HEK293 (cell line): Measurements from ENCODE around the gene FOSL1.

Experiments
- CTCF ChIA-PET: fragments of 350-600 bp; formaldehyde crosslinking; extraction: SDS; loops from one replicate; lab custom pipeline; 2021; ENCODE audit warnings: antibody characterized with exemption; lab: Yijun Ruan, JAX
- POLR2A ChIA-PET: fragments of 300-600 bp; formaldehyde crosslinking; extraction: SDS; loops from one replicate; lab custom pipeline; 2020; ENCODE audit warnings: antibody characterized with exemption, inconsistent platforms; lab: Yijun Ruan, JAX
- H3K27ac ChIP-seq: fragments of 200-500 bp; sonication (Bioruptor generic); 2 replicates; pipeline ENCODE4 v1.5.1; 2014; ENCODE audit warnings: low read depth, low read length, control low read depth, inconsistent platforms; ENCODE audit errors: extremely low read depth
- H3K36me3 ChIP-seq, 2 experiments: fragments of 200-500 bp in 1 of 2; sonication (Bioruptor generic) in 1 of 2; 1 replicate in 1 of 2; 2 replicates in 1 of 2; pipeline ENCODE4 v1.5.1; 2014 to 2017; ENCODE audit warnings: inconsistent platforms in 2 of 2, low read length in 2 of 2; ENCODE audit not compliant: control insufficient read depth in 2 of 2, insufficient read depth in 1 of 2
- H3K4me1 ChIP-seq: fragments of 200-500 bp; sonication (Bioruptor generic); 2 replicates; pipeline ENCODE4 v1.5.1; 2014; ENCODE audit warnings: mild to moderate bottlenecking, low read length, inconsistent platforms; ENCODE audit not compliant: control insufficient read depth, insufficient read depth
- H3K4me3 ChIP-seq: 2 replicates; pipeline ENCODE4 v1.5.1; 2011; ENCODE audit warnings: low read depth, mild to moderate bottlenecking, control low read depth, low read length, moderate library complexity
- H3K9me3 ChIP-seq: fragments of 200-500 bp; sonication (Bioruptor generic); 2 replicates; pipeline ENCODE4 v1.5.1; 2014; ENCODE audit warnings: low read depth, low read length, inconsistent platforms; ENCODE audit not compliant: control insufficient read depth, insufficient read depth
- CTCF ChIP-seq: fragments of 450-650 bp; formaldehyde crosslinking; IDR thresholded peaks from 2 replicates; pipeline ENCODE4 v1.5.1; 2016; ENCODE audit warnings: missing biosample characterization, missing genetic modification characterization
- EGR2 ChIP-seq: fragments of 450-650 bp; formaldehyde crosslinking; IDR thresholded peaks from 2 replicates; pipeline ENCODE4 v1.5.1; 2016; ENCODE audit warnings: low read depth, missing biosample characterization, missing genetic modification characterization
- HIC1 ChIP-seq: fragments of 450-650 bp; formaldehyde crosslinking; IDR thresholded peaks from 2 replicates; pipeline ENCODE4 v1.5.1; 2016; ENCODE audit warnings: missing biosample characterization, missing genetic modification characterization
- HOXD13 ChIP-seq: sonication (generic); formaldehyde crosslinking; IDR thresholded peaks from 2 replicates; pipeline ENCODE4 v1.8.0; 2022; ENCODE audit warnings: missing genetic modification reagents, borderline replicate concordance
- PBX3 ChIP-seq: sonication (generic); formaldehyde crosslinking; IDR thresholded peaks from 2 replicates; pipeline ENCODE4 v1.8.1; 2022; ENCODE audit warnings: mild to moderate bottlenecking, moderate library complexity, missing genetic modification reagents
- ZBTB11 ChIP-seq: fragments of 450-650 bp; formaldehyde crosslinking; conservative IDR thresholded peaks from 2 replicates; pipeline ENCODE4 v1.5.1; 2016; ENCODE audit warnings: low read depth, missing biosample characterization, missing genetic modification characterization
- ZBTB8A ChIP-seq: fragments of 450-650 bp; formaldehyde crosslinking; IDR thresholded peaks from 2 replicates; pipeline ENCODE4 v1.5.1; 2016; ENCODE audit warnings: missing biosample characterization, missing genetic modification characterization
- ZFHX2 ChIP-seq: fragments of 450-650 bp; formaldehyde crosslinking; conservative IDR thresholded peaks from 2 replicates; pipeline ENCODE4 v1.5.1; 2016; ENCODE audit warnings: missing biosample characterization, missing genetic modification characterization
- ZNF133 ChIP-seq: fragments of 450-650 bp; formaldehyde crosslinking; IDR thresholded peaks from 2 replicates; pipeline ENCODE4 v1.5.1; 2016; ENCODE audit warnings: missing biosample characterization, missing genetic modification characterization
- ZNF155 ChIP-seq: fragments of 450-650 bp; formaldehyde crosslinking; IDR thresholded peaks from 2 replicates; pipeline ENCODE4 v1.5.1; 2016; ENCODE audit warnings: missing biosample characterization, missing genetic modification characterization
- ZNF211 ChIP-seq: fragments of 450-650 bp; formaldehyde crosslinking; IDR thresholded peaks from 2 replicates; pipeline ENCODE4 v1.5.1; 2016; ENCODE audit warnings: low read depth, missing biosample characterization, missing genetic modification characterization
- ZNF239 ChIP-seq: fragments of 450-650 bp; formaldehyde crosslinking; IDR thresholded peaks from 2 replicates; pipeline ENCODE4 v1.5.1; 2016; ENCODE audit warnings: missing biosample characterization, missing genetic modification characterization
- ZNF324 ChIP-seq: fragments of 450-650 bp; formaldehyde crosslinking; IDR thresholded peaks from 2 replicates; pipeline ENCODE4 v1.5.1; 2016; ENCODE audit warnings: missing biosample characterization, missing genetic modification characterization
- ZNF398 ChIP-seq: fragments of 450-650 bp; formaldehyde crosslinking; IDR thresholded peaks from 2 replicates; pipeline ENCODE4 v1.5.1; 2017; ENCODE audit warnings: missing biosample characterization, missing genetic modification characterization
- ZNF561 ChIP-seq: fragments of 450-650 bp; IDR thresholded peaks from 2 replicates; pipeline ENCODE4 v1.5.1; 2018; ENCODE audit warnings: missing biosample characterization, missing genetic modification characterization, borderline replicate concordance
- ZXDB ChIP-seq: fragments of 450-650 bp; formaldehyde crosslinking; IDR thresholded peaks from 2 replicates; pipeline ENCODE4 v1.5.1; 2016; ENCODE audit warnings: missing biosample characterization, missing genetic modification characterization

Gene FOSL1

DNA sequence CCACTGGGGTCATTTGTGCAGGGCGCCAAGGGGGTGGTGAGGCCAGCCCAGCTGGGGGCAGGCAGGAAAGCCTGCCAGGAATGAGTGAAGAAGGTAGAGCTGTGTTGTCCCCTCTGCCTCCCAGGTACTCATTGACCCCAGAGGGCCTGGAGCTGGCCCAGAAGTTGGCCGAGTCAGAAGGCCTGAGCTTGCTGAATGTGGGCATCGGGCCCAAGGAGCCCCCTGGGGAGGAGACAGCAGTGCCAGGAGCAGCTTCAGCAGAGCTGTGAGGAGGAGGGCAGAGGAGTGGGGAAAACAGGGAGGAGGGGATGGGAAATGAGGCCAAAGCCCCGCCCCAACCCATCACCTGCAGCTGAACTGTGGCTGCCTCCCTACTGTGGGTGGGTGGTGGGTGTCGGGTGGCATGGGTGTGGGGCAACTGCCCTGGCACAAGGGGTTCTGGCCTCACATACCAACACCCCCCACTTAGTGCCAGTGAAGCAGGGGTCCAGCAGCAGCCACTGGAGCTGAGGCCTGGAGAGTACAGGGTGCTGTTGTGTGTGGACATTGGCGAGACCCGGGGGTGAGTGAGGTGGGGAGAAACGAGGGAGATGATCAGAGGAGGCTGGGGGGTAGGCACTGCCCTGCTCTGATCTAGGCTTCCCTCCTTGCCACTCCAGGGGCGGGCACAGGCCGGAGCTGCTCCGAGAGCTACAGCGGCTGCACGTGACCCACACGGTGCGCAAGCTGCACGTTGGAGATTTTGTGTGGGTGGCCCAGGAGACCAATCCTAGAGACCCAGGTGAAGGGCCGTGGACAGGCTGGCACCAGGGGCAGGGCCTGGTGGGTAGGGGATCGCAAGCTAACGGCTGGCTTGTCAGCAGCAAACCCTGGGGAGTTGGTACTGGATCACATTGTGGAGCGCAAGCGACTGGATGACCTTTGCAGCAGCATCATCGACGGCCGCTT lies 37.0 kb downstream of the FOSL1 start:
- peaks cover 4% of the 10 kb centered on the region; the same call in 1 of the 2 replicates for H3K4me1 ChIP-seq
- no peaks in the 10 kb centered on the region for H3K9me3 ChIP-seq
- H3K36me3 ChIP-seq: peaks cover 0 to 64% of the 10 kb centered on the region in 2 experiments; a peak in 1 of 3 replicates
- ChIA-PET CTCF (interaction anchor here (0.6 to 6.3 kb wide), 4 partner anchors 24 to 401 kb away, joined by 3 to 118 read pairs (median 3); partner anchors contain the start of genes CCDC85B and FIBP), POLR2A (interaction anchor here (1.1 to 6.5 kb wide), 2 partner anchors 6 to 151 kb away, joined by 3 to 111 read pairs; partner anchors contain the start of gene KAT5)
- TF ChIP-seq HIC1 (tag by site-specific recombination) (peak; percentile 53), EGR2 (tag by site-specific recombination) (peak; percentile 52; the same call in 1 of the 2 replicates), ZFHX2 (tag by site-specific recombination) (0 out of 2 replicates have a peak, but pooled peaks have one; percentile 32), ZBTB11 (no peak)
- no peak overlapping the region for H3K27ac ChIP-seq
- no peak overlapping the region for H3K4me3 ChIP-seq

- Histone ChIP-seq H3K36me3 (peaks cover 0 to 57% of the 10 kb centered on the region in 2 experiments; a peak in 1 of 3 replicates), H3K9me3 (no peaks in the 10 kb centered on the region), H3K4me3 (no peak overlapping the region), H3K4me1 (peaks cover 4% of the 10 kb centered on the region; the same call in 1 of the 2 replicates), H3K27ac (no peak overlapping the region)
- ChIA-PET CTCF (interaction anchor here (1.1 to 6.3 kb wide), 3 partner anchors 25 to 150 kb away, joined by 4 to 118 read pairs (median 16); partner anchors contain the start of genes CCDC85B, FIBP and KAT5), POLR2A (interaction anchor here (1.1 to 6.5 kb wide), 2 partner anchors 7 to 150 kb away, joined by 3 to 111 read pairs; partner anchors contain the start of gene KAT5)
- no peak for TF ChIP-seq ZNF324 (tag by site-specific recombination)
- TF ChIP-seq ZNF398 (tag by site-specific recombination): no peak
- no peak for TF ChIP-seq ZNF133 (tag by site-specific recombination)
- TF ChIP-seq ZNF155: no peak
- TF ChIP-seq ZNF211 (tag by site-specific recombination): no peak
- TF ChIP-seq ZNF239: no peak
- TF ChIP-seq PBX3 (CRISPR knock-in tag): no peak
- TF ChIP-seq CTCF: no peak
- no peak for TF ChIP-seq HOXD13
- TF ChIP-seq ZNF561 (tag by site-specific recombination): no peak
- TF ChIP-seq ZBTB11: no peak
- no peak for TF ChIP-seq ZBTB8A (tag by site-specific recombination)
- TF ChIP-seq ZXDB (tag by site-specific recombination): no peak
Measured at GRCh38 chr11:65862191-65862735, 37.9 kb downstream of the FOSL1 start.
